ENCODE data around the gene SND1.

Gene SND1

DNA sequence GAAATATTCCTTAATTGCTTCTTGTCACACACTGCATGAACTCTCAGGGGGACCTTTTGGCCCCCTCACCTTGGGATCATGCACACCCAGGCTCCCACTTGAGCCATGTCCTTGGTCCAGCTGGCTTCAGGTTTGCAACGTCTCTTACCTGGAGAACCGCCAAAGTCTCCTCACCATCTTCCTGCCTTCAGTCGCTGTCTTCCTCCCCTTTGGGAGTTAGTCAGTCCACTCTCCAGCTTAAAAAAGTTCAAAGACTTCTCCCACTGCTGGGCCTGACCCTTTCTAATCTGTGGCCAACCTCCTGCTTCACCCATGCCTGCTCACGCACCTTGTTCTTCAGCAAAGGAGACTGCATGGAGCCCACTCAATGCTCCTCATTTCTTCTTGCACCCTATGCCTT lies 461.8 kb downstream of the SND1 start:
- DNase-seq (ENCODE audit: low read depth in 2 of 2): no peak

DNA sequence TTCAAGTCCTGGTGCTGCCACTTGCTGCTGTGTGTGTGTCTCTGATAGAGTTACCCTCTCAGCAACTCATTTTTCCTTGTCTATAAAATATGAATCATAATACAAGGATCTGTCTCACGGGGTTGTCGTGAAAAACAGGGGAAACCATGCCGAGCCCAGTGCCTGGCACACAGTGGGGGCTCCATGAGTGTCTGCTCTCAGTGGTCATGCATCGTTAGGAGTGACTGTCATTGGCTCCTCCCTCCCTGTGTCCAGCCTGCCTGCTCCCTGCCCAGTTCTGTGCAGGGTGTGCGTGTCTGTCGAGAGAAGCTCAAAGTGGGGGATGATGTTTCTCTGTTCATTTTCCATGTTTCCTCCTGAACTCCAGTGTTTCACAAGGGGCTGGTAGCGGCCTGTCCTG lies 462.8 kb downstream of the SND1 start:
- no peak for DNase-seq (ENCODE audit: low read depth in 2 of 2)

DNA sequence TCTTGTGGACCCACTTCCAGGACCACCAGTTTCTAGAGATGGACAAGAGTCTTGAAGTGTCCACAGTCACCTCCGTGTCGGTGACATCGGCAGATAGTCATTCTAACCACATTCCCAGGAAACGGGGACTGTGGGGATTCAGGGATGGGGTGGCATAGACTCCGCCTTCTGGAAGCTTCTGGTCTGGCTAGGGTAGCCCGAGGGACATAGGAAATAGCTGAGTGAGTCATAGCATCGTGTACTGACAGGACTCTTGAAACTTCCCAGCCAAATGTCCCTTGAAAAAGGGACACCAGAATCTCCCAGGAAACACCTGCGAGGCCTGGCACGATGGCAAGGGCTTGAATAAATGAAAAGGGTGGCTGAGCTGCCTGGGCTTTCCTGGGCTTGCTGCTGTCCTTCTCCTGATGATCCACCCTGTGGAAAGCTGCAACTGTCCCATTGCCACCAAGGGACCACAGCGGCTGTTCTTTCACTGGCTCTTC lies 463.4 kb downstream of the SND1 start:
- no peak for DNase-seq (ENCODE audit: low read depth in 2 of 2)

DNA sequence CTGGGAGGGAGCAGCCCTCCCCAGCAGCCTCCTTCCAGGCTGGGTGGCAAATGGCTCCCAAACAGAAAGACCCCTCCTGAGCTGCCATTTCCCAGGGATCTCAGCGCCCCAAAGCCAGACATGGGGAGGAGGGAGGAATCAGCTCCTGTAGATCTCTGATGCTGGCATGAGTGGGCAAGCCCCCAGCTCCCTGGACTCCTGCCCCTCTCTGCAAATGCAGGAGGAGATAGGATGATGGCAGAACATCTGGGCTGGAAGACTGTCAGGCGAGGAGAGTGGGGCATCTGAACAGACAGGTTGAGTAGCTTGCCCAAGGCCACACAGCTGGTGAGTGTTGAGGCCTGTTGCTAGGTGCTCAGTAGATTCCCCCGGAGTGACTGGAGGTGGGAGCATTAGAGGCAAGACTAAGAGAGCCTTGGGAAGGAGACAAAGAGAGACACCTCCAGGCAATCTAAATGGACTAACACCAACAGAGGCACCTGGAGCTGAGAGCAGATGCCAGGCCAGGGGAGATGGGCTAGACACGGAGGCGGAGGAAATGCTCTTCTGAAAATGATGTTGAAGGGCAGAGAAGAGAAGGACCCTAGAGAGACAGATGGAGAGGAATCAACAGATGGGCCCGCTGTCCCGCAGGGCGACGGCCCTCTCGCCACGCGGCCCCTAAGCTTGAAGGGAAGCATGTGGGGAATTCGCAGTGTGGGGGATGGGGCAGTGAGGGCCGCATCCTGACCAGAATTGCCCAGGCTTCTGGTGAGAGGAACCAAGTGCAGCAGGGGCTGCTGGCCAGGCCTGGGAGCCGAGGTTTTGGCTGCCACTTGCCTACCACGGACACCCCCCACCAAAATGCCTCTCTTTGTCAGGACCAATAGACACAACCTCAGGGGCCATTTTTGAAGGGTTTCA lies 464.1 kb downstream of the SND1 start:
- no peak for DNase-seq (ENCODE audit: low read depth in 2 of 2)

DNA sequence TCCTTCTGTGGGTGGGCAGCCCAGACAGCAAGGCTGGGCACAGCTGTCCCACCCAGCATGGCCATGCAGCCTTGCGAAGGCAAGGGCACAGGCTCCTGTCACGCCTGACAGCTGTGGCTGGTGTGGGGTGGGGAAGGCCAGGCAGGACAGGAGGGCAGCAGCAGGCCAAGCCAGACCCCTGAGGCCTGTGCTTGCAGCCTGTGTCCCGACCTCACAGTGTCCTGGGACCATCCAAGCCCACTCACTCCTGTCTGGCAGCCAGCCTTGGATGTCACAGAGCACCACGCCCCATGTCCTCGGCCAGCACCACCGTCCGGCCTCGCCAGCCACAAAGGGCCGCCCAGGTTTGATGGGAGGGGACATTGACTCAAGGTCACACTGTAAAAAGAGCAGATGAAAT lies 464.7 kb downstream of the SND1 start:
- no peak for DNase-seq (ENCODE audit: low read depth in 2 of 2)

DNA sequence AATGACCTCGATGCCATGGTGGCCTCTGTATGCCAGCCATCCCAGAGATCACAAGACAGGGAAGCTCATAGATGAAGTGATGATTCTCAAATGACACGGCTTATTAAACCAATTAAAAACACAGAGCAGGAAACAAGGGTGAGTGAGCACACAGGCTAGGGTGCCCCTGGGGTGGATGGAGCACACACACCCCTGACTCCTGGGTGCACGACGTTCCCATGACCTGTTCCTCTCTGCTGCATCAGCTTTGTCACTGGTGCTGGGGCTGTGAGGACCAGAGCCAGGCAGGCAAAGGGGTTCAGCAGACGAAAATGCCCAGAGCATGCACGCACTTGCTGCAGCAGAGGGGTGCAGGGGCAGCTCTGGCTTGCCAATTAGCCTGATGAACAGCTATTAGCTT lies 465.7 kb downstream of the SND1 start:
- DNase-seq (ENCODE audit: low read depth in 2 of 2): no peak

DNA sequence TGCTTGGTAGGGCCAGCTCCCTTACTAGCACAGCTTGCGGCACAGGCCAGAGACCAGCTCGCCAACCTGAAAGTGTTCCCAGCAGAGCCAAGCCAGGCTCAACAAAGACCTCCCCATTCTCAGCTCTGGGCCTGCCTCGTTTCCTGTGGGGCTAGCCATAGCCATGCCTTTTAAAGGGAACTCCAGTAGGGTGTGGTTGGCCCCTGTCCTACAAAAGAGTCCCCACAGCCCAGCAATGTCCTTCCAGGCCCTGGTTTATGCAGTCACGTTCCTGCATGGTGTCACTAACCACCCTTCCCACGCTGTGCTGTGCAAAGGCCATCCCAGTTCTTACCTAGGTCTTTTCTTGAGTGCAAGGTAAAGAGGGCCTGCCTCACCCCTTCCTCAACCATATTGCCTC lies 467.0 kb downstream of the SND1 start:
- no peak for DNase-seq (ENCODE audit: low read depth in 2 of 2)

DNA sequence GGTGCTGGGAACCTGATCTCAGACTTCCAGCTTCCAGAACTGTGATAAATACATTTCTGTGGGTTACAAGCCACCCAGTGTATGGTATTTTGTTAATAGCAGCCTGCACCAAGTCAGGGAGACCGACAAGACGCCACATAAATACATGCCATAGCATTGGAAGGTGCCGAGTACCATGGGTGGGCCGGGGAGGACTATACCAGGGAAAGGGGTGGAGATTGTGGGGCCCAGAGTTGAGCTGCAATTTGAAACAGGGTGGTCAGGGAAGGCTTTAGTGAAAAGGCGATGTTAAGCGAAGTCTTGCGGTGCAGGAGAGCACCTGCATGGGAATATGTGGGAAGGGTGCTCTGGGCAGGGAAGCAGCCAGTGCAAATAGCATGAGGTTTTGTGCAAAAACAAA lies 468.1 kb downstream of the SND1 start:
- DNase-seq (ENCODE audit: low read depth in 2 of 2): no peak

DNA sequence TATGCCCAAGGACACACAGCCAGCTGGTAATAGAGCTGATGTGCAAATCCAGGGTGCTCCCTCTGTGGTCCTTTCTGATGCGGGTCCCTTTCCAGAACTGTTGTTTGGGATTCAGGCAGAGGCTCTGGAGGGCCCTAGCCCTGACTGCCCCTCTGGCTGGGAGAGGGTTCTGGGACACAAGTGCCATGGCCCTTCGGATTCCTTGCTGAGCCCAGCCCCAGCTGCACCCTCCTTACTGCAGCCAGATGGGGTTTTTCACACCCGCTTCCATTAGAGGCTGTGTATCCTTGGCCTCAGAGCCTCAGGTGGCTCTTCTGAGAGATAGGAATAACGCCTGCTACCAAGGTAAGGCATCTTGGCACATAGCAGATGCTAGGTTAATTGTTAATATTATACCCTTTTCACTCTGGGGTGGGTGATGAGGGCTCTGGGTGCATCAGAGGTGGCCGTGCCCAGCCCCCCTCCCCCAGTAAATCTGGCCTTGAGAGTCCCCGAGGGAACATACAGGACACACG lies 469.0 kb downstream of the SND1 start:
- no peak for DNase-seq (ENCODE audit: low read depth in 2 of 2)

DNA sequence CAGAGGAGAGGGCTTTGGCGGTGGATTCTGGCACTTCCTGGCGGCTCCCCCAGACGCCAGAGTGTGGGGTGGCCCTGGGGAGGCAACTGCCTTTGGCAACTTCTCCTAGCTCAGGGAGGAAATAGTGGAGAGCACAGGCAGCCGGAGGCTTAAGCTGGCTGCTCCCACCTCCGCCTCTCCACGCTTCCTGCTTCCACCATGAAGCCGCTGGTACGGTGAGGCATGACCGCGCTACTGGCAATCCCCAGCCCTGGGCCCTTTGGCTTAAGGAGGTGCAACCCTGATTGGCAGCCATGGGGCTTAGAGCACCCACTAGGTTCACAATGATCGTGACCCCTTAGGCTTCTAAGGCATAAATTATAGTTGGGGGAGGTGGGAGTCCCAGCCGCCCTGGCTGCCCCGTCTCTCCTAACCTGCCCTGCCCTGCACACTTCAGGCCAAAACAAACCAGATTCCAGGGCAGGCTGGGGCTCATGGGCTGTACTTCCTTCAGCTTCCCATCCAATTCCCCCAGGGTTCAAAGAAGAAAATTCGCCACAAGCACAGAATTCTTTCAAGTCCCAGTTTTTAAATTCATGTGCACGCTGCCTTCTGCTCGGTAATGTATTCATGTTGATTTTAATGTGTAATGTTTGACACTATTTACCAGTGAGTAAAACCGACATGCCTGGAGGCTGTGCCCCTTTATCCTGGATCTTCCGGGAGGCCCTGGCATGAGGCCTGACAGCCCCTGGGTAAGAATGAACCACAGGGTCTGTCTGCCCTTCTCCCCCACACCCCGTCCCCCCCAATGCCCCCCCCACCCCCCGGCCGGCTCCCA lies 469.9 kb downstream of the SND1 start:
- no peak for DNase-seq (ENCODE audit: low read depth in 2 of 2)

DNA sequence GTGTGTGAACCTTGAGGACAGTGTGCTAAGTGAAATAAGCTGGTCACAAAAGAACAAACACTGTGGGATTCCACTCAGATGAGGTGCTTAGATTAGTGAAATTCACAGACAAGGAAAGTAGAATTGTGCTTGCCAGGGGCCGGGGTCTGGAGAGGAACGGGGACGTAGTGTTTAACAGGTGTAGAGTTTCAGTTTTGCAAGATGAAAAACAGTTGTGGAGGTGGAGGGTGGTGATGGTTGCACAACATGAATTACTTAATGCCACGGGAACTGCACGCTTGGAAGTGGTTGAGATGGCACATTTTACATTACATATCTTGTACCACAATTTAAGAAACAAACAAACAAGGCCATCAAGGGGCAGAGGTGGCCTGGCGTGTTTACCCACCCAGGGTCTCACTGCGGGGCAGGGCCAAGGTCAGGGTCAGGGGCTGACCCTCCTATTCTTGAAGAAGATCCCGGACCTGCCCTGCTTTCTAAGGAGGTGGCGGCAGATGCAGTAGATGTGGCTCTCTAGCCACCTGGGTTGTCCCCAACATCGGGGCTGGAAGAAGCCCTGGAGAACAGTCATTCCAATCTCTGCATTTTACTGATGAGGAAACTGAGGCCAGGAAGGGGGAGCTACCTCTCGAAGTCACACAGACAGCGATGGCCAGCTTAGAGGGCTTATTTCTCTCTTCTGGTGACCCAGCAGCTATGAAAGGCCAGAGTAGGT lies 470.7 kb downstream of the SND1 start:
- DNase-seq (ENCODE audit: low read depth in 2 of 2): no peak

DNA sequence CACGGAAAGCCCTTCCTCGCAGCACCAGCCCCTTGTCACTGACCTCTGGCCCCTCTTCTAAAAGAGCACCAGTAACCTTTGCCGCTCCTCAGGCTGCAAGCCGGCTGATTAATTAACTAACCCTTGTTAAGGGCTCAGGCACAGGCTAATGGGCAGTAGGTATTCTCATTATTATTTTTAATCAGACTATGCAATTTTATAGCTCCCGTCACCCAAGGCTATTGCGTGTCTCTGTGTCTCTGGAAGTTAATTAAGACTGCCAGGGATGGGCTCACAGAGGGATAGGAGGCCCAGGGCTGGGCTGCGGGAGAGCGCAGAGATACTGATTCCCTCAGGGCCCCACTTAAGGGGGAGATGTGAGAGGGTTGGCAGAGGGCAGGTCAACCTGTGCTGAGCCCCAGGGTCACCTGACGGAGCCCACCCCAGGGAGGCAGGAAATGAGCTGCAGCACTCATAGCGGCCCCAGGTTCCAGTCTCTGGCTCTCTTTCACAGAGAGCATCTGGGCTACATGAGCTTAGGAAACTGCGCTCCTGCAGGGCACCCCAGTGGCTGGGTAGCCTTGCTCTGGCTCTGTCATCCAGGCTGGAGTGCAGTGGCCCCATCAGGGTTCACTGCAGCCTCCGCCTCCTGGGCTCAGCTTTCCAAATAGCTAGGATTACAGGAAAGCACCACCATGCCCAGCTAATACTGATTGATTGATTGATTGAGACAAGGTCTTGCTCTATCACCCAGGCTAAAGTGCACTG lies 471.5 kb downstream of the SND1 start:
- DNase-seq (ENCODE audit: low read depth in 2 of 2): no peak

DNA sequence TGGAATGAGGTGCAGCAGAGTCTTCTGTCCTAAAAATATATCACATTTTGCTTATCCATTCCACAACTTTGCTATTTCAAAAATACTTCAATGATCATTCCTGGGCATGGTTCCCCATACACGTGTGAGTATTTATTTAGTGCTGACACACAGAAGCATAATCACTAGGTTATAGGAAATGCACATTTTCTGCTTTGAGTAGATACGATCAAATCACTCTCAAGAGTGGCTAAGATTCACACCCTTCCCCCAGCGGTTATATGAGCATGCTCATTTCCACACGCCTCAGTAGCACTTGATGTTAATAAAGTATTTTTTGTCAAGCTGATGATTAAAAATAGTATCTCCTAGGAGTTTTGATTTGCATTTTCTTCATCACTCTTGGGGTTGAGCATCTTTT lies 472.8 kb downstream of the SND1 start:
- no peak for DNase-seq (ENCODE audit: low read depth in 2 of 2)

DNA sequence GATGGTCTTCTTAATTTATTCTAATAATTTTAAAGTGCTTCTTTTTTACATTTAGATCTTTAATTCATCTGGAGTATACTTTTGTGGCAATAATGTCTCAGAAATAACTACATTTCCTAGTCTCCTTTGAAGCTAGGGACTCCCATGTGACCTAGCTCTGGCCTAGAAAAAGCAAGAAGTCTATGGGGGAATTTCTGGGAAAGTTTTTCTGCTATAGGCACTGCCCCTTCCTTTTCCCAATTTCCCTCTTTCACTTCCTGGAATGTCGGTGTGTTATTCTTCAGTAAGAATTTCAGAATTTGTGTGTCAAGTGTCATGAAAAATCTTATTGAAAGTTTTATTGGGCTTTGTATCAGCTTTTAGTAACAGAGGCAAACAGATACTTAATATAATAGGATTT lies 473.8 kb downstream of the SND1 start:
- no peak for DNase-seq (ENCODE audit: low read depth in 2 of 2)

DNA sequence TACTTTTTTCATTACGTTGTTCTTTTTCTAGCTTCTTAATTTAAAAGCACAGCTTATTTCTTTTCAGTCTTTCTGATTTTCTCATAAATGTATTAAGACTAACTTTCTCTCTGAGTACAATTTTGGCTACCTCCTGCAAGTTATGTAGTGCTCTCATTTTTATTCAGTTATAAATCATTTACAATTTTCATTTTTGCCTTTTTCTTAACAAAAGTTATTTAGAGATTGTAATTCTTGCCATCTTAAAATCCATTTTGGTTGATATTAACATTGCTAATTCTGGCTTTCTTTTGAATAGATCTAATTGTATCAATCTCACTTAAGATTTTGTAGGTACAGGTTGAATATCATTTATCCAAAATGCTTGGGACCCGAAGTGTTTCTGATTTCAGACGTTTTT lies 476.4 kb downstream of the SND1 start:
- DNase-seq (ENCODE audit: low read depth in 2 of 2): no peak

DNA sequence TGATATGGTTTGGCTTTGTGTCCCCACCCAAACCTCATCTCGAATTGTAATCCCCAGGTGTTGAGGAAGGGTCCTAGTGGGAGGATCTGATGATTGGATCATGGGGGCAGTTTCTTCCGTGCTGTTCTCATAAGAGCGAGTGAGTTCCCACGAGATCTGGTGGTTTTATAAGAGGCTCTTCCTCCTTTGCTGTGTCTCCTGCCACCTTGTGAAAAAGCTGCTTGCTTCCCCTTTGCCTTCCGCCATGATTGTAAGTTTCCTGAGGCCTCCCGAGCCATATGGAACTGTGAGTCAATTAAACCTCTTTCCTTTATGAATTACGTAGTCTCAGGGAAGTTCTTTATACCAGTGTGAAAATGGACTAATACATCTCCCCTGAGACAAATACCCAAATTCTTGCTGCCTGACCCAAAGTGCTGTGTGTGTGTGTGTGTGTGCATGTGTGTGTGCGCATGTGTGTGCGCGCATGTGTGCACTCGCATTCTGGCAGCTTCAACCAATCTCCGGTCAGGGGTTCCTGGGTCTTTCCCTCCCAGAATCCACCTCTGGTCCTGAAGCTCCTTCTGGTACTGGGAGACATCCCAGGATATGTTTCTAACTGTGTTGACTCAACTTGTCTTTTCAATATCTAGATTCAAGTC lies 477.4 kb downstream of the SND1 start:
- DNase-seq (ENCODE audit: low read depth in 2 of 2): no peak

DNA sequence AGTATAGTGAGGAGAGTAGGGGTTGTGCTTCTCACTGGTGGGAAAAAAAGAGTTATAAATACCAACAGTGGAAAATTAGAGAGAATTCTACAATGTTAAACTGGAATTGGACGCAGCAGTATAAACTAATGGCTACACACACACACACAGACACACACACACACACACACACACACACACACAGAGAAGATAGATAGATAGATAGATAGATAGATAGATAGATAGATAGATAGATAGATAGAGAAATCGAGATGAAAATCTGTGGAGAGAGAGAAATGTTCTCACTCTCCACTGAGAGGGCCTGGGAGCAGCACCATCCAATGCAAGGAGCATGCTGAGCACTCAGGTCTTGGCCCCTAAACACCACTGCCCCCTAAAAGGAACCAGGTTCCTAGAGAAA lies 479.1 kb downstream of the SND1 start:
- no peak for DNase-seq (ENCODE audit: low read depth in 2 of 2)

DNA sequence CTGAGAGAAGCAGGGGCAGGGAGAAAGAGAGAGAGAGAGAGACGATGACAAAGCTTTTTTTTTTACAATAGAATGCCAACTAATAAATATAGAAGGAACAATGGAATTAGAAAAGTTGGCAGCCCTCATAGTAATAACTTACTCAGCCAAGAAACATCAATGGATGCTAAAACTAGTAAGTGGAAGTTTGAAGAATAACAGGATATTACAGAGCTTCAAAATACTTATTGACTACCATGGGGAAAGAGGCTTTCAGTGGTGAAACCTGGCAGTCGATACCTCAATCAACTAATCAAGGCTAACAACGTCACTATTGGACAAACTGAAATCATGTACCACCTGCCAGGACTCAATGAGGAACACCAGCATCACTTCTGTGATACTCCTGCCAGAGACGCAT lies 479.7 kb downstream of the SND1 start:
- DNase-seq (ENCODE audit: low read depth in 2 of 2): no peak

DNA sequence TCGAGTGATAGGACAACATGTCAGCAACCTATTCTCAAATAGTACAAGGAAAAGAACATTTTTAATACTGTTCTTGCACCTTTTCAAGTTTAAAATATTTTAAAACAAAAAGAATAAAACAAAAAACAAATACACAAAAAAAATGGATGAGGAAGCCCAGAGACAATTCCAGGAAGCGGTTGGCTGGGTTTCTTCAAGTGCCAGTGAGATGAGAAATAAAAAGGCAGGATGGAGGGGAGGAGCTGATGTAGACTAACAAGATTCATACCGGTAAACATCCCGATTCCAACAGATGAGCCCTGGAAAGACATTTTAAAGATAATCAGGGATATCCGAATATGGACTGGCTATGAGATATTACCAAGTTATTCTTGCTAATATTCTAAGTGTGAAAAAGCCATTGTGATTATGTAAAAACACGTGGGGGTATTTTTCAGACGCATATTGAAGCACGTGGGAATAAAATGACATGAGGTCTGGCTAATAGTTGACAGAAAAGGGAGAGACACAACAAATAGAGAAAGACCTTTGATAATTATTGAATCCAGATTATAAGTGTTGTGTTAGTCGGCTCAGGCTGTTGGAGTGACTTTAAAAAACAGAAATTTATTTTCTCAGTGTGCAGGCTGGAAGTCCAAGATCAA lies 480.6 kb downstream of the SND1 start:
- no peak for DNase-seq (ENCODE audit: low read depth in 2 of 2)

DNA sequence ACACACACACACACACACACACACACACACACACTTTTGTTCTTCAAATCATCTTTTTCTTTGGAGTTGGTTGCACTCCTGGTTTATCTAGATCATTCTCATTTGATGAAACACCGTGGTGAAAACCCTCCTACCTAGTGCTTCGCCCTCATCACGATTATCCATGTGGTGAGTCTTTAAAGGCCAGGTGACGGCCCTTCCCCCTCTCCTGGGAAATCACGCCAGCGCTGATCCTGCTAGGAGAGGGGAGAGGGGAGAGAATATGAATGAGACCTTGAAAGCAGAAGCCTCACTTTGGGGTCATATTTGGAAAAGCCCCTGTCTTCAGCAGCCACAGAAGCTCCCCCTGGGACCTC lies 483.1 kb downstream of the SND1 start:
- DNase-seq (ENCODE audit: low read depth in 2 of 2): no peak

Data from activated CD8-positive, alpha-beta memory T cell treated with anti-CD3 and anti-CD28 coated beads for 4 hours (primary cell).